Colonic mucosa (tissue), 4 donors: ENCODE data around the gene SSMEM1. TPM values are rescaled to one million over a fixed set of nuclear protein-coding genes. Genes with fewer than 3 reads are reported as not detected.

ENCODE experiments used
- DNase-seq: peaks from one replicate; pipeline ENCODE4 v3.0.0-alpha.2; 2020
- H3K27ac ChIP-seq: fragments of 200-600 bp; one replicate; pipeline ENCODE4 v1.8.0; 2021
- H3K27me3 ChIP-seq: fragments of 200-600 bp; one replicate; pipeline ENCODE4 v1.8.0; 2021
- H3K36me3 ChIP-seq: fragments of 200-600 bp; one replicate; pipeline ENCODE4 v1.8.0; 2021
- H3K4me1 ChIP-seq: fragments of 200-600 bp; one replicate; pipeline ENCODE4 v1.8.0; 2021; ENCODE audit warnings: mild to moderate bottlenecking
- H3K4me3 ChIP-seq: fragments of 200-600 bp; one replicate; pipeline ENCODE4 v1.8.0; 2021
- H3K9ac ChIP-seq, 2 donors: one replicate each; pipeline ENCODE4 v1.7.0; 2013; ENCODE audit warnings: control low read depth in 2 of 2, low read depth in 2 of 2, low read length in 2 of 2
- H3K9me3 ChIP-seq: fragments of 200-600 bp; one replicate; pipeline ENCODE4 v1.8.0; 2021
- CTCF ChIP-seq: fragments of 200-600 bp; IDR thresholded peaks from one replicate; pipeline ENCODE4 v1.8.0; 2022; ENCODE audit warnings: antibody characterized with exemption, mild to moderate bottlenecking
- intact Hi-C: fragments of 100-400 bp; cut with DNase I; formaldehyde crosslinking; loops from one replicate; pipeline ENCODE4 v1.14.1; 2022
- total RNA-seq, 2 donors: library from RNA; stranded (reverse); fragmentation: NEBNext Ultra II Directional in 1 of 2; extraction: Animal tissue kit (Norgen Biotek cat#: 25700) in 1 of 2; gene quantifications; one replicate each; pipeline ENCODE4 v1.2.1, GENCODE V29; 2021
- donor health status: healthy.
- donor health status: DM: no; HTN: no; CAD: no.
- donor health status: DM: no; HTN: no; CAD: no.

The SSMEM1 gene
- total RNA-seq, 2 donors from 2014 or later: not detected

- DNase-seq: no peak
- intact Hi-C loops: no loop called here
- Histone ChIP-seq H3K9ac (no peak overlapping the region), H3K4me3 (no peak overlapping the region), H3K4me1 (no peaks in the 10 kb centered on the region), H3K27me3 (no peaks in the 10 kb centered on the region), H3K36me3 (no peaks in the 10 kb centered on the region), H3K9me3 (no peaks in the 10 kb centered on the region), H3K27ac (no peak overlapping the region)
- no peak for TF ChIP-seq CTCF
Observed at GRCh38 chr7:130210181-130210935, 2.7 kb downstream of the SSMEM1 start.

- intact Hi-C loops: no loop called here
- DNase-seq: no peak
- Histone ChIP-seq H3K9me3 (no peaks in the 10 kb centered on the region), H3K36me3 (no peaks in the 10 kb centered on the region), H3K9ac (no peak overlapping the region), H3K27me3 (no peaks in the 10 kb centered on the region), H3K4me1 (no peaks in the 10 kb centered on the region), H3K4me3 (no peak overlapping the region), H3K27ac (no peak overlapping the region)
- TF ChIP-seq CTCF: no peak
Observed at GRCh38 chr7:130213828-130214227, 6.2 kb downstream of the SSMEM1 start.

GRCh38 chr7:130216025-130216424 is 8.4 kb downstream of the SSMEM1 start:
- Histone ChIP-seq H3K4me1 (no peaks in the 10 kb centered on the region), H3K27me3 (no peaks in the 10 kb centered on the region), H3K27ac (no peak overlapping the region), H3K36me3 (no peaks in the 10 kb centered on the region), H3K4me3 (no peak overlapping the region), H3K9ac (no peak overlapping the region), H3K9me3 (no peaks in the 10 kb centered on the region)
- DNase-seq: no peak
- no peak for TF ChIP-seq CTCF
- intact Hi-C loops: no loop called here

- no peak for DNase-seq
- H3K27ac ChIP-seq: no peak overlapping the region
- H3K36me3 ChIP-seq: no peaks in the 10 kb centered on the region
- H3K9ac ChIP-seq: no peak overlapping the region
- no peak overlapping the region for H3K4me3 ChIP-seq
- no peaks in the 10 kb centered on the region for H3K27me3 ChIP-seq
- no peak for TF ChIP-seq CTCF
- H3K9me3 ChIP-seq: no peaks in the 10 kb centered on the region
- intact Hi-C loops: no loop called here
- no peaks in the 10 kb centered on the region for H3K4me1 ChIP-seq
Observed at GRCh38 chr7:130216750-130217149, 9.1 kb downstream of the SSMEM1 start.

- Histone ChIP-seq H3K27ac (no peak overlapping the region), H3K9ac (no peak overlapping the region), H3K27me3 (no peaks in the 10 kb centered on the region), H3K36me3 (no peaks in the 10 kb centered on the region), H3K4me1 (no peaks in the 10 kb centered on the region), H3K4me3 (no peak overlapping the region), H3K9me3 (no peaks in the 10 kb centered on the region)
- DNase-seq: no peak
- intact Hi-C loops: no loop called here
- no peak for TF ChIP-seq CTCF
Observed at GRCh38 chr7:130218806-130219620, 11.4 kb downstream of the SSMEM1 start.
